Mucosa of descending colon (tissue), 3 donors: ENCODE data around the gene NUCKS1. TPM values are rescaled to one million over a fixed set of nuclear protein-coding genes. Genes with fewer than 3 reads are reported as not detected.

ENCODE experiments used
- ATAC-seq: fragments of 200-7000 bp; cut with Tn5 transposase; one replicate; pipeline ENCODE4 v1.9.1; 2020; ENCODE audit warnings: mild to moderate bottlenecking, moderate library complexity
- DNase-seq, 3 donors: peaks; one replicate each; pipeline ENCODE4 v3.0.0-alpha.2; 2020
- H3K36me3 ChIP-seq: fragments of 200-600 bp; one replicate; pipeline ENCODE4 v1.8.0; 2021; ENCODE audit warnings: low read depth, mild to moderate bottlenecking
- H3K4me1 ChIP-seq: fragments of 200-600 bp; one replicate; pipeline ENCODE4 v1.8.0; 2021; ENCODE audit warnings: low read depth, mild to moderate bottlenecking
- H3K4me3 ChIP-seq: fragments of 200-600 bp; one replicate; pipeline ENCODE4 v1.8.0; 2021; ENCODE audit warnings: mild to moderate bottlenecking
- H3K9me3 ChIP-seq: fragments of 200-600 bp; one replicate; pipeline ENCODE4 v1.8.0; 2021; ENCODE audit warnings: mild to moderate bottlenecking
- intact Hi-C, 2 donors: fragments of 100-400 bp; cut with DNase I in 1 of 2; cut with micrococcal nuclease in 1 of 2; formaldehyde crosslinking; loops; one replicate each; pipeline versions ENCODE4 v1.11.0 to v1.11.1; 2022; cut with DNase I, micrococcal nuclease
- total RNA-seq, 3 donors: library from RNA; stranded (reverse); fragmentation: NEBNext Ultra II Directional in 2 of 3; extraction: Animal tissue kit (Norgen Biotek cat#: 25700) in 2 of 3; gene quantifications; one replicate each; pipeline versions ENCODE4 v1.2.1 to v1.2.4, GENCODE V29; 2021 to 2023
- TF ChIP-seq, protein P1 (sequence below): fragments of 200-600 bp; IDR thresholded peaks from one replicate; pipeline ENCODE4 v1.8.0; 2022; ENCODE audit warnings: antibody characterized with exemption, mild to moderate bottlenecking
- donor health status: DM: no; HTN: no; CAD: no; lungs with moderate emphysema.
- donor health status: DM: no; HTN: no; CAD: no.
- donor health status: DM: no; HTN: yes; CAD: no.

The NUCKS1 gene
- total RNA-seq, 3 donors from 2014 or later = 52.7 to 140 (median 103) TPM

GRCh38 chr1:205666372-205667166, 83.4 kb downstream of the NUCKS1 start:
- DNase-seq (peak; percentile 67 to 72 (median 69)), ATAC-seq (peak; percentile 76)
- Histone ChIP-seq H3K36me3 (no peaks in the 10 kb centered on the region), H3K4me3 (no peak overlapping the region), H3K9me3 (no peaks in the 10 kb centered on the region), H3K4me1 (peaks cover 59% of the 10 kb centered on the region)
- intact Hi-C loops = no loop called here
- TF ChIP-seq, protein P1, sequence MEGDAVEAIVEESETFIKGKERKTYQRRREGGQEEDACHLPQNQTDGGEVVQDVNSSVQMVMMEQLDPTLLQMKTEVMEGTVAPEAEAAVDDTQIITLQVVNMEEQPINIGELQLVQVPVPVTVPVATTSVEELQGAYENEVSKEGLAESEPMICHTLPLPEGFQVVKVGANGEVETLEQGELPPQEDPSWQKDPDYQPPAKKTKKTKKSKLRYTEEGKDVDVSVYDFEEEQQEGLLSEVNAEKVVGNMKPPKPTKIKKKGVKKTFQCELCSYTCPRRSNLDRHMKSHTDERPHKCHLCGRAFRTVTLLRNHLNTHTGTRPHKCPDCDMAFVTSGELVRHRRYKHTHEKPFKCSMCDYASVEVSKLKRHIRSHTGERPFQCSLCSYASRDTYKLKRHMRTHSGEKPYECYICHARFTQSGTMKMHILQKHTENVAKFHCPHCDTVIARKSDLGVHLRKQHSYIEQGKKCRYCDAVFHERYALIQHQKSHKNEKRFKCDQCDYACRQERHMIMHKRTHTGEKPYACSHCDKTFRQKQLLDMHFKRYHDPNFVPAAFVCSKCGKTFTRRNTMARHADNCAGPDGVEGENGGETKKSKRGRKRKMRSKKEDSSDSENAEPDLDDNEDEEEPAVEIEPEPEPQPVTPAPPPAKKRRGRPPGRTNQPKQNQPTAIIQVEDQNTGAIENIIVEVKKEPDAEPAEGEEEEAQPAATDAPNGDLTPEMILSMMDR = no peak

DNA sequence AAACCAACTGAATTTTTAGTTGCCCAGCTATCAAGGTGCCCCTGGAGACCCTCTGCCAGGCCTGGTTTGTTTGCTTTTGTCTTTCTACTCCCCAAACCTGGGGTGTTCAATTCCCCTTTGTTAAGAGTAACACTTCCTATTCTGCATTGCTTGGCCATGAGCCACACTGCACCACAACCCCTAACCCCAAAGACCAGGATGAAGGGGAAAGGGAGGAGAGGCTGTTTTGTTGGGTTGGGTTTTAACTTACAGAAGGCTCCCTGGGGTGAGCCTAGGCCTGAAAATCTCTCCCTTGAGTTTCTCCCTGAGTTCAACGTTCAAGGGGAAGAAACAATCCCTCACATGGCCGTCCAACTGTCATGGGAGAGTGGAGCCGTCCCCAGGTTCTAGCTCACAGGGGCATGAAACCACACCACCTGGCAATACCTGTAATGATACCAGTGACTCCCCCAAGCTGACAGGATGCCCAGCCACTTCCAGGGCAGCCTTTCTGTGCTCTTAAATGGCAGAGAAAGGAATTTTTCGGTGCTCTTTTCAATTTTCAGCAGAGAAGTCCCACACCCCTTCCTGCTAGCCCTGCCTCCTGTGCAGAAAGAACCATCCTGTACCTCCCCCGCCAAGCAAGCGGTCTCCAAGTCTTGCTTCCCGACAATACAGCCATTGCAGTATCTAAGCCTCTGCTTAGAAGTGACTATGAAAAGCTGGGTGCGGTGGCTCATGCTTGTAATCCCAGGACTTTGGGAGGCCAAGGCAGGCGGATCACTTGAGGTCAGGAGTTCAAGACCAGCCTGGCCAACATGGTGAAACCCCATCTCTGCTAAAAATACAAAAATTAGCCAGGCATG, 84.6 kb downstream of the NUCKS1 start:
- TF ChIP-seq, protein P1 = no peak
- ATAC-seq (no peak), DNase-seq (peak in 2 of 3 donors; percentile 38 to 45)
- H3K36me3 ChIP-seq = no peaks in the 10 kb centered on the region
- no peaks in the 10 kb centered on the region for H3K9me3 ChIP-seq
- intact Hi-C loops = no loop called here
- H3K4me1 ChIP-seq = peaks cover 55% of the 10 kb centered on the region
- H3K4me3 ChIP-seq = no peak overlapping the region

DNA sequence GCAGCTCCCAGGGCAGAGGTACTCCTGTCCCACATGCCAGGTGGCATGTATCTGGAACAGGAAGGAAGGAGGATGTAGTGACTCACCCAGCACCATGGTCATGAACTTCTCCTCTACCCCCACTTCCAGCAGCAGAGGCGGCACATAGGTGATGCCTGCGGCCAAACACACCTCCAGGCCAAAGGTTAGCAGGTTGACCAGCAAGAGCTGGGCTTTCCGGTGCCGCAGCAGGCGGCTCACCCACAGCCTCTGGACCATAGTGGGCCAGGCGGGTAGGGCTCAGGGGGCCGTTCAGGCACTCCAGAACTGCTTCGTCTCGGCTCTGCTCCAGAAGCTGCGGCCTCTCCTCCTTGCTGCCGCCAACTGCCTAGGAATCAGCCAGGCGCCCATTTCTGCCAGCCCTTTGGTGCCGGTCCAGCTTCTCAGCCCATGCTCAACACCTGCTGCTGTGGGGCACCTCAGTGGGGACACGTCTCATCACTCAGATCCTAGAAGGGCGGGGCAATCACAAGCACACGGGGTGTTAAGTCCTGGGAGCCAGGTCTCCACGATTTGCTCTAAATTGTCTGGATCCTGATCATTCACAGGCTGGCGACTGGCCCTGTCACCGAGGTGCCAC, 85.5 kb downstream of the NUCKS1 start:
- DNase-seq (peak; percentile 54 to 78 (median 68)), ATAC-seq (peak; percentile 80)
- intact Hi-C loops = no loop called here
- TF ChIP-seq, protein P1 = no peak
- Histone ChIP-seq H3K4me1 (peaks cover 48% of the 10 kb centered on the region), H3K9me3 (no peaks in the 10 kb centered on the region), H3K4me3 (no peak overlapping the region), H3K36me3 (no peaks in the 10 kb centered on the region)

GRCh38 chr1:205663286-205663936, 86.6 kb downstream of the NUCKS1 start:
- no peak for ATAC-seq

More at GRCh38 chr1:205663286-205663936, 86.6 kb downstream of the NUCKS1 start:
- H3K4me1 ChIP-seq = peaks cover 37% of the 10 kb centered on the region
- TF ChIP-seq, protein P1 = no peak
- H3K4me3 ChIP-seq = no peak overlapping the region
- H3K36me3 ChIP-seq = no peaks in the 10 kb centered on the region
- intact Hi-C loops = no loop called here
- no peak for DNase-seq
- no peaks in the 10 kb centered on the region for H3K9me3 ChIP-seq

Other genes with a start within 250 kb of the NUCKS1 start
- gene CDK18, start 245.5 kb downstream of the NUCKS1 start, total RNA-seq = 10 to 100 TPM; 32.1 to 41.2 (median 37.0) TPM
- 10 to 100 TPM; 43.1 to 60.6 (median 47.6) TPM for gene ELK4, start 118.2 kb downstream of the NUCKS1 start, total RNA-seq
- gene SLC45A3, start 69.7 kb downstream of the NUCKS1 start, total RNA-seq = 10 to 100 TPM; 13.7 to 19.0 (median 18.8) TPM
- 10 to 100 TPM in 1 of 3 donors, 1 to 10 TPM in 2; 4.7 to 27.5 (median 7.8) TPM for gene RAB29, start 25.3 kb upstream of the NUCKS1 start, total RNA-seq
- gene SLC41A1, start 63.0 kb upstream of the NUCKS1 start, total RNA-seq = 10 to 100 TPM in 1 of 3 donors, 1 to 10 TPM in 2; 2.1 to 25.0 (median 4.9) TPM
- gene PM20D1, start 100.0 kb upstream of the NUCKS1 start, total RNA-seq = under 1 TPM in 1 of 3 donors, not detected in 2; 0.19 TPM
- not detected for gene SLC26A9, start 193.3 kb upstream of the NUCKS1 start, total RNA-seq